ENCODE results near the gene BCL10.

BCL10 gene

DNA sequence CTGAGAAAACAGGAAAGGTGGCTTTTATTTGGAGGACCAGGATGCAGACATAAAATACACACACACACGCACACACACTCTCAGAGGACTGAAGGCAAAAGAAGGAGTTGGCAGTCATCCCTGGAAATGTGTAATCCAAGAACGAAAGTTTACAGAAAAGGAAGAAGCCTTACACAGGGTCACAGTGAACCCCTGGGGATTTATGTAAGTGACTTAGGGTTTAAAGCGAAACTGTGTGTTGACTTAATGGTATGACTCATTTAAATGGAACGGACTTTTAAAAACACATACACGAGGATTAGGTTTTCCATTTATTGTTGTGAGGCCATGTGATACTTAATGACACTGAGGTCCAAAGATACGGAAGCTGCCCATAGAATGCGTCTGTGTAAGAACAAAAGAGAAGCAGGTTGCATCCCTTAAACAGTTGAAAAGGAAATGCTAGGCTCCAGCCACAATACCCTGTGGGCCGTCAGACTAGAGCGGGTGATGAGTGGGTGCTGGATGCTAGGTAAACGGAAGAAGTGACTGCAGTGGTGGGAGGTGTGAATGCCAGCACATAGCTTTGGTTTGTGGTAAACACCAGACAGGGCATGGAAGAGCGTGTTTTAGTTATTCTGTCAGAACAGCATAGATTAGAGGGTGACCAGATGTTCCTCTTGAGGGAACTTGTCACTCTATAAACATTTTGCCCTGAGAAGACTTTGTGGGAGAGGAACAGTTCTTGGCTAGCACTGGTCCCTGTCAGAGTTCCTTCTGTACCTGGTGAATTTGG, 21.6 kb upstream of the BCL10 start:
- peak; percentile 60 for DNase-seq

DNA sequence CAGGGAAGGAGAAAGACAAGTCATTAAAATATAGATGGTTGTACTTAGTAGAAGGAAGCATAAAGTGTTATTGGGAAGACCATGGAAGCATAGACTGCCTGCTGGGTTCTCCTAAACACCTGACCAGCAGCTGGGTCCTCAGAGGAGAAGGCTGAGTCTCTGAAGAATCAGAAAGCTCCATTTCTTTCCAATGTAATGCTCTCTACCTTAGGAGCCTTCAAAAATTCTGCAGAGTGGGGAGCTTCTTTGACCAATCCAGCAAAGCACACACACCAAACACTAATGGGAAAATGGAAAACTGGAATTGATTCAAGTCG, 21.1 kb upstream of the BCL10 start:
- no peak for DNase-seq

DNA sequence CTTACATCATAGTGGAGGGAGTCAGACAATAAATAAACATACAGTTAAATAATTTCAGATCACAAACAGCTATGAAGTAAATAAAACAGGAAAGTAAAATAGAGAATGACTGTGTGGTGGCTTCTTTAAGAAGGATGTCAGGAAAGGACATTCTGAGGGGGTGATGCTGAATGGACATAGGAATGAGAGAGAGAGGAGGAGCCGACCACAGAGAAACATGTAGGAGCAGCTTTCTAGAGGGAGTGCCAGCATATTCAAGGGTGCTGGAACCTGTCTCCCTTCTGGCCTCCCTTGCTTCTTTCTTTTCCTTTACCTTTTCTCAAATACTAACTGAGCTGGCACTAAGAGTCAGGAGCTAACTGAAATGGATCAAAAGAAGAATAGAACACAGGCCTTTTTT, 20.5 kb upstream of the BCL10 start:
- no peak for DNase-seq

DNA sequence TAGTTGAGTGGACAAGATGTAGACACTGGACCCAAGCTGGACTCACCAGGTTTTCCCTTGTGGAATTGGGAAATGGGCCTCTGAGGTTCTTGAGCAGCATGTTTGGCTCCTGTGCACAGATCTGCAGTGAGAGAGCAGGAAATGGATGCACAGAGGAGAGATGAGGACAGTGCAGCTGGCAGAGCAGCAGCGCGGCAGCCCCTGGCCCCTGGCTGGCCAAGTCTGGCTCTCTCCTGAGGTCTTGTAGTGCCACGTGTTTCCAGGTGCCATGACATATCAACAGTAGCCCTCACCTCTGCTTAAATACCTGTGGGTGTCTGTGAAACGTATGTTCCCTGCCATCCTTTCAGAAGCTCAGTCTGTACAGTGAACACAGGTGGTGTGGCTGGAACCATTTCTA, 19.2 kb upstream of the BCL10 start:
- no peak for DNase-seq

DNA sequence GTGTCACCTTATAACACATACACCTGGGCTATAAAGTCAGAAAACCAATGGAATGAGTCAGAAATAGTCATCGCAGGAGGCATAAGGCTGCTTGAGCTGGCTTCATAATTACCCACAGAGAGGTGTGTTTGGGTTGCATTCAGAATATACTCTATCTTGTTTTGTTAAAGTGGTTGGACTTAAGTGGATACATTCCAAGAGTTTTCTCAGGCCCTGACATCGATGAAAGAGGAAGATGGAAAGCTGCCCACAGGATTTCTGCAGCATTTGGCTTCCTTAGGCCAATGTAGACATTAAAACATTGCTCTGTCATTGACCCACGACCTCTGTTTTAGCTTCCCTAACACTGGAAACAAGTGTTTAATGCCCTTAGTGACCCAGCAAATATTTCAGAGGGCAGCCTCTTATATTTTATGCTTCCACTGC, 18.6 kb upstream of the BCL10 start:
- DNase-seq = no peak

DNA sequence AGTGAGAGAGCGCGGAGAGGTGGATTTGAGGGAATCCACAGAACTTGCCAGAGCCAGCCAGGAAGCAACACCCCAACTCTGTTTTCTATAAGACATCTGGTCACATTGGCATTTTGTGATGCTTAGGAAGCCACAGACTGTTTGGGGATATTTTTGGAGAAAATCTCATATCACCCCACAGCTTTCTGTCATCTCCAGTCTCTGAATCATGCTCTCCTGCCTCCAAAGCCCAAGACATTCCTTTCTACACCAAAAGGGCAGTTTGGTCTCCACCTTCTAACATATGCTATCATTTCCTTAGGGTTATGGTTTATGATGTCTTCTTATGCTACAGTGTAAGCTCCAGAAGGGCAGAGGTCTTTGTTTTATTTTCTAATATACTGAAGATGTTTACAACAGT, 14.4 kb upstream of the BCL10 start:
- DNase-seq = no peak

DNA sequence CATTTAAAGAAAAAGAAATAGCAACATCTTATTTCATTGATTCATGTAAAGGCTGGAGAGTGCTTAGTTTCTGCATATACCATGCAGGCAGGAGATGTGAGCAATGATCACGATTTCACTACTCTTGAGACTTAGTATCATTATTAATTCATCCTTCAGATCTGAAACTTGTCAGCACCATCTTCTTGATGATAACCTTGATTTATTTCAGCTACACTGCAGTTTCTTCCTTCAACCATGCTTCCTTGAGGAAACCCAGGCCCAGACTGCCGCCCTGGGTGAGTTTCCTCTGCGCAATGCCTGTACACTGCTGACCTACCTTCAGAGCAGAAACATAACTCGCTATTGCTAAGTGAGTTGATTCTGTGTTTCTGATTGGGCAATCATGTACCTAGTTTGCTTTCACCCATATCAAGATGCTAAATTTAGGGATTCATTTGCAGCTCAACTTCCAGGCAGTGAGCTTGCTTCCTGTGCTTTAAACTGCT, 13.5 kb upstream of the BCL10 start:
- DNase-seq = no peak

DNA sequence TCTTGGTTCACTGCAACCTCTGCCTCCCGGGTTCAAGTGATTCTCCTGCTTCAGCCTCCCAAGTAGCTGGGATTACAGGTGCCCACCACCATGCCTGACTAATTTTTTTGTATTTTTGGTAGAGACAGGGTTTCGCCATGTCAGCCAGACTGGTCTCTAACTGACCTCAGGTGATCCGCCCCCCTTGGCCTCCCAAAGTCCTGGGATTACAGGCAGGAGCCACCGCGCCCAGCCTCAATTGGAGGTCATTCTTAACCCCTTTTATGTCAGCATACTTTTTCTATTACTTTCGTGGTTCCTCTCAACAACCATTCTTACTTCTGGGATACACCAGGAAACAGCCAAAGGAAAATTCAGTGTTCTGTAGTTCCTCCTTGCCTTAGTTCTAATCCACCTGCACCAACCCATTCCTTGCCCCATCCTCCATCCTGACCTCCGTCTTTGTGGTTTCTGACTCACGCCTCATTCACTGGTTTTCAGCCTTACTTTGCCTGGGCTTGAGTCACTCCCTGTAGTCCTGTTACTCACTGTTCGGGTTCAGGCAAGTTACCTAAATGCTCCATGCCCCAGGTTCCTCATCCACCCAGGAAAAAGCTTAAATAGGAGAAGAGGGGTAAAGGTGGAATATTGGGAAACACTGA, 12.9 kb upstream of the BCL10 start:
- DNase-seq = no peak

DNA sequence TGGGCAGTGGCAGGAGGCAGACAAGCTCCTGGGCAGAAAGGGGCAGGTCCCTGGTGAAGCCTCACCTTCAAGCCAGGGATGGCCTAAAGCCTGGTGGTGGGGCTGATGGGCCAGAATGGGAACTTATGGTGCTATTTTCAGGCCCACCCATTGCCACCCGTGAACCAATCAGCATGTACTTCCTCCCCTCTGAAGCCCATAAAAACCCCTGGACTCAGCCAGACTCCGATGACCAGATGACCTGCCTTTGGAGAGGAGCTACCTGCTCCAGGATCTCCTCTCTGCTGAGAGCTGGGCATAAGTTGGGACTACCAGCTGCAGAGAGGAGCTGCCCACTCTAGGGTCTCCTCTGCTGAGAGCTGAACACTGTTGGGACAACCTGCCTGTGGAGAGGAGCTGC, 7.8 kb upstream of the BCL10 start:
- no peak for DNase-seq

DNA sequence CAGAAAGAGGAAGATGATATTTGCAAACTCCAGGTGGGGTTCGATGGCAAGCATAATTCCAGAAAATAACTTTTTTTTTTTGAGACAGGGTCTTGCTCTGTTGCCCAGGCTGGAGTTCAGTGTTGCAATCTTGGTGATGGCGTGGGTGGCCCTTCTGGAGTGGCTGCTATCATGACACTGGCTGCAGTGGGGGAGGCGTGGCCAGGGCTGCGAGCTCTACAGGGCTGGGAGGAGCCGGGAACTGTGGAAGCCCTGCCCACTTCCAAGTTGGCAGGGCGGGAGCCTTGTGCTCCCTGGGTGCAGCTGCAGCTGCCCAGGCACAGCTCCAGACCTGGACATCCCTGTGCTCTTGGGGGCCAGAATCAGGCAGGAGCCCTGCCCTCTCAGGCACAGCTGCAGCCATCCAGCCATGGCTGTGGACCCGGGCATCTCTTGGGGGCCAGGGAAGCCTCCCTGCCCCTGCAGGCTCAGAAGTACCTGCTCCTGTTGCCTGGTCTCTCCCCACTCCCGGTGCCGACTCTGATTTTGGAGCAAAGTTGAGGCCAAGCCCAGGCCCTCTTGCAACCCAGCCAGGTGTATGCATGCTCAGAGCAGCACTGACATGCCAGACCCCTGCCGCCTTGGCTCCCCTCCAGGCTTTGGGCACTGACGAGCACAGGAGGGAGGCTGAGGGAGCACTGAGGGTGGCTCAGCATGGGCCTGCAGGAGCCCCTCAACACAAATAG, 7.2 kb upstream of the BCL10 start:
- DNase-seq = no peak

DNA sequence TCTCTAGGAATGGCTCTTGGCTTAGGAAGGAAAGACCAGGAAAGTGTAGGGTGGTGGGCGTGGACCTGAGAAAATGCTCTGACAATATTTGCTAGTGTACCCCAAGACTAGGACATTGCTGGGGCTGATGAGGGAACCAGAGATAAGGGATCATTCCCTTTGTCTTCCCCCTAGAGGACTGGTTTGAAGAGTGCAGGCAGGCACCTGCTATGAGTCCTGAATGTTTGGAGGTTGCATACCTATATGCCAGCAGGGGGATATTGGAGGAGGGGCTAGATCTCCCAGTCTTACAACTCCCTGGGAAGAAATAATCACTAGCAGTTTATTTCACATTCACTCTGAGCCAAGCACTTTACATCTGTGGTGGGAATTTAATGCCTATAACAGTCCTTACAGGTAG, 6.0 kb upstream of the BCL10 start:
- DNase-seq = no peak

DNA sequence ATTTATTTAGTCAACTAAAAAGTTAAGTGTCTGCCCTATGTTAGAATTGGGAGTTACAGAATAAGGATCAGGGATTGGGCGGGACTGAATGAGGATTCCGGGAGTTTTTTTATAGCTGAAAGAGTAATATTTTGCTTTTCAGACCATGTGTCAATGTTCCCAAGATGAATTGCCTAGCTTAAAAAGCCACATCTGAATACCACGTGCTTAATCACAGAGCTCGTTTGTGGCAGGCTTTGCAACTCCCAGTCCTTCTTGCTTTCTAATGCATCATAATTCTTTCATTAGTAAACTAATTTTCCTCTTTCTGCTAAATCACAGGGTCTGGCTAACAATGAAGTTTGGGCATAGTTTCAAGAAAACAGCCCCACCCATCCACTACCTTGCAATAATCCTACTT, 4.2 kb upstream of the BCL10 start:
- no peak for DNase-seq

DNA sequence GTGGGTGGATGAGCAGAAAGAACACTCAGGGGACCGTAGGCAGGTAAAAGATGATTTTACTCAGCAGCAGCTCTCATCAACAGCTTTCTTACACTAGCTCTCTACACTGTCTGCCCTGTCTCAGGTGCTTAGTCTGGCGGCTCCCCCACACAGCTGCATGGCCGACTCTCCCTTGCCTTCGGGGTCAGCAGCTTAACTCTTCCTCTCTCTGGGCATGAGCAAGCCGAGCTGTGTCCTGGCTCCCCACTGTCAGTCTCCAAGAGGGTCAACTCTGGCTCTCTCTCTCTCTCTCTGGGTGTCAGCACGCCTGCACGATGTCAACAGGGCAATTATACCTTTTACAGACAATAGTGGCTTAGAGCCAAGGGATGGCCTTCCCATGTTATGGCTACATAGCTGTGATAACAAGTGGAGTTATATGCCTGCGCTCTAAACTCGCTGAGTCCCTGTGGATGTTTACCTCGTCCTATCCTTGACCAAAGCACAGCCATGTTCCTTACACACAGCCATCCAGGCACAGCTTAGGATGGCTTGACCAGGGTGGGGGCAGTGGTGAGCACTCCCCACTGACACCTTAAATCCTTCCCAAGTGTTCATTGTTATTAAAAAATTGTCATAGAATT, 3.1 kb upstream of the BCL10 start:
- no peak for DNase-seq

DNA sequence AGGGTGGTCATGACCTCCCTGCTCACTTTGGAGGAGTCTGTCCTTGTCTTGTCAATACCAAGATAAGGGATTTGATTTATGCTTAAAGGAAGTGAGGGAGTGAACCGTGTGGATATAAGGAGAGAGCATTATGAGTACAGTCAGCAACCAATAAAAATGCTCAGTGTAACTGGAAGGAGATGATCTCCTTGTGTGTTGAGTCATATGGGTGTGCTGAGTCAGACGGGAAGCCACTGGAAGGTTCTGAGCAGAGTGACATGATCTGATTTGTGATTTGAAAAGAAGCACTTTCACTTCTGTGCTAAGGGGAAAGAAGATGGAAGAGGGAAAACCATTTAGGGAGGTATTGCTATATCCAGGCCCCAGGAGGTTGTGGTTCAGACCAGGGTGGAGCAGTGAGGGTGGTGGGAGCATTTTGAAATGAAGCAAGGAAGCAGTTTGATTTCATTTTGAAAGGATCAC, 2.5 kb upstream of the BCL10 start:
- peak; percentile 47 for DNase-seq

DNA sequence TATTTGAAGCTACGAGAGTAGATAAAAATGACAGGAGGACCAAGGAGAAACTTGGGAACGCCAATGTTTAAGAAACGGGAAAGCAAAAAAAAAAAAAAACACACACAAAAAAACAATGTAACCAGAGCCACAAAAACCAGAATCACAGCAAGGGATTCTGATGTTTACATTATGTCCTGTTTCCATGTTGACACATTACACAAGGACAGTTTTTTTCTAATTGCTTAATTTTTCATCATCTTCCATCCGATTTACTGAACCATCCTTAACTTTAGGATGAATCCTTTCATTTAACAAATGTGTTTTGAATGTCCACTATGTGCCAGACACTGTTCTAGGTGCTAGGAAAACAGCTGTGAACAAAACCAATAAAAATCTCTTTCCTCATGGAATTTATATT, 1.4 kb upstream of the BCL10 start:
- DNase-seq = no peak

DNA sequence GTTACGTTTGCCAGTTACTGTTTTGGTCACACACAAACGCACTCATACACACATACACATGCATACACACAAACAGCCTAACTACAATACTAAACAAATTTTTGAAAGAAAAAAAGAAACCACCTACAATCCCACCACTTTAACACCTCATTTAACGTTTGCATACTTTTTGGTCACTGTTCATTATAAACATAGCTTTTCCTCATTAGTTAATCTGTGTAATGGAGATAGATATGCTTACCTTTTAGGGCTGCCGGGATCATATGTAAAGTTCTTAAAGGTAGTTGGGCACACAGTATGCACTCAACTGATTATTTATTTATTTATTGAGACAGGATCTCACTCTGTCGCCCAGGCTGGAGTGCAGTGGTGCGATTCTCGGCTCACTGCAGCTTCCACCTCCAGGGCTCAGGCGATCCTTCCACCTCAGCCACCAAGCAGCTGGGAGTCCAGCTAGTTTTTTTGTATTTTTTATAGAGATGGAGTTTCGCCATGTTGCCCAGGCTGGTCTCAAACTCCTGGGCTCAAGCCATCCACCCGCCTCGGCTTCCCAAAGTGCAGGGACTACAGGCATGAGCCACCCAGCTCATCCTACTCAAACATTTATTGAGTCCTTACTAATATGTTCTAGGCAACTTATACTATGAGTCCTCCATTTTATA, 677 bp upstream of the BCL10 start:
- DNase-seq = no peak

DNA sequence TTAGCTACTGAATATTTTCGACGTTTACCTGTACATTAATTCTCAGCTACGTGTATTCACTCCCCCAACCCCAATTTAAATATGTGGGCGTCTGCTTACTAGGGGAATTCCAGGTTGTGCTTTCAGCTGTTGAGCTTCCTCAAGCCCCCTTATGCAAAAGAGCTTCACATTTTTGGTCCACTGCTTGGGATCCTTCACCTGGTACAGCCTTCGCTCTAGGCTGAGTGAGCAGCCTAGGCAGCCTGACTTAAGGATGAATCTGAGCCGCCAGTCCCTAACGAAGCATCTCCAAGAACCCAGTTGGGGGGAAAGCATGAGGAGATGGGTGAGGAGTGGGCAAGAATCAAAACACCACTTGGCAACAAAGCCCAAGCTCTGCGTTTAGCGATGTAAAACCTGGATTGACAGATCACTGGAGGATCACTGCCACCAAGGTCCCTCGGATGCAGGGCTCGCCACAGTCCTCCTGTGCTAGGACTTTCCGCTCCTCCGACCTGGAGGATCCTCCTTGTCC, 674 bp downstream of the BCL10 start:
- DNase-seq = peak; percentile 62

DNA sequence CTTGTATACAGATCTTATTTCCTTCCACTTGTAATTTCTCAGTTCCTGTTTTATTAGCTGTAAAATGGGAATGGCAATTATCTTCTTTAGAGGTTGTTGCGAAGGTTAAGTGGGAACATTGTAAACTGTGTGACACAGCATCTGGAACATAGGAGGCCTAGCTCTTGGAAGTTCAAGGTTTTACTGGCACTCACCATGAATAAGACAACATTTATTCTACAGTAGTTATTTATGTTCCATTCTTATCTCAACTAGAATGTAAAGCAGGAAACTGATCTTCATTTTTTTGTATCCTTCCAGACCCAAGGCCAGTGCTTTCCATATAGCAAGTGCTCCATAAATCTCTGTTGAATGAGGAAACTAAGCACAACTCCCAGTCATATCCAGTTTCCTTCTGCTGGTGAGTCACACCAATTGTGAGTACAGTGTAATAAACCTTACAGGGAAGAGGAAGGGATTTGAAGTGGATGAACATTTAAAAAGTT, 1.4 kb downstream of the BCL10 start:
- no peak for DNase-seq

DNA sequence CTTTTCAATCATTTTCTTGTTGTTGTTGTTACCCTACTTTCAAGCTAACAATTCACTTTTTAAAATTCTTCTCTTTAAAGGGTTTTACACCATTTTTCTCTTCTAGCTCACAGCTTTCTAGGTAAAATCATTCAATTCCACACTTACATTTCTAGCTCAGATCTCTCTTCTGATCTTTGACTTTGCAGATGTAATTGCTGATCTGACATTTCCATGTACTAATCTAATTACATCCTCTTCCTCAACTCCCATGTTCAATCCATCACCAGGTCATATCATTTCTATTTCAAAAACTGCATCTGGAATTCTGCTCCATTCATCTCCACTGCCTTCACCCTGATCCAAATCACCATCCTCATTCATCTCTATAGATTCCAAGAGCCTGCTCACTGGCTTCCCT, 3.0 kb downstream of the BCL10 start:
- DNase-seq = no peak

DNA sequence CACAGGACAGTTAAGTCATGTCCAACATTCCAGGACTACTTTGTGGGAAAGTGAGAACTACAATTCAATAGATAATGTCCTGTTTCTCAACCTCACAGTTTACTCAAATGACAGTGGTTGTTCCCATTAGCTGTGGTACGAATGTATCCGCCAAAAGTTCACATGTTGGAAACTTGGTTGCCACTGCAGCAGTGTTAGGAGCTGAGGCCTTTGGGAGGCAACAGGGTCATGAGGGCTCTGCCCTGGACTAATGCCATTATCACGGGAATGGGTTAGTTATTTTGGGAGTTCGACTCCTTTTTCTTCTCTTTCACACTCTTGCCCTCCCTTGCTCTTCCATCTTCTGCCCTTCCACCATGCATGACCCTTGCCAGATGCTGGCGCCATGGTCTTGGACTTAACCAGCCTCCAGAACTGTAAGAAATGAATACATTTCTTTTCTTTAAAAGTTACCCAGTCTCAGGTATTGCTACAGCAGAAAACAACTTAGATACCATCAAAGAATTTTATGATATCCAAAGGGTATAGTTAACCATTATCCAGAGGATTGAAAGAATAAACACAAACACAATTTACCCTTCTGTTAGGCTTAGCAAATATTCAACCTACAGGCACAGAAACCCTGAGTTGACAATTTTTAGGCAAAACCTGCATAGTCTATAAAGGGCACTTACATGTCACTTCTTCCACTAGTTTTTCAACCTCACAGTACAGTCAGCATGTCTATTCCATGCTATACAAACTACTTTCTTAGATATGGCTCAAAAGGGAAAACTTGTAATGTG, 7.4 kb downstream of the BCL10 start:
- no peak for DNase-seq

DNA sequence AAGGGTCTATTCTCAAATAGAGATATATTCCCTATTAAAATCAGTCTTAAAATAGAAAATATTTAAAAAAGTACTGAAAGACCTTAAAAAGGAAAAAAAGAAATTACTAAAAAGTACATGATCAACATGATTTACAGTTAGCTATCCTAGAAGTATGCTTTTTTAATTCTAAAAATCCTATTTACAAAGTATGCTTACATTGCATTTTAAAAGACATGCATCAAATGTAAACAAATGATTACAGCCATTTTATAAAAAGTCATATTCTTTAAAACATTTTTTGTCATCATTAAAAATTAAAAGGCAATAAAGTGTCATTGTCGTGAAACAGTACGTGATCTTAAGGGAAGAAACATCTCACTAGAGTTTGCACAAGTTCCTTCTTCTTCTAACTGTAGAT, 9.1 kb downstream of the BCL10 start:
- DNase-seq = no peak

DNA sequence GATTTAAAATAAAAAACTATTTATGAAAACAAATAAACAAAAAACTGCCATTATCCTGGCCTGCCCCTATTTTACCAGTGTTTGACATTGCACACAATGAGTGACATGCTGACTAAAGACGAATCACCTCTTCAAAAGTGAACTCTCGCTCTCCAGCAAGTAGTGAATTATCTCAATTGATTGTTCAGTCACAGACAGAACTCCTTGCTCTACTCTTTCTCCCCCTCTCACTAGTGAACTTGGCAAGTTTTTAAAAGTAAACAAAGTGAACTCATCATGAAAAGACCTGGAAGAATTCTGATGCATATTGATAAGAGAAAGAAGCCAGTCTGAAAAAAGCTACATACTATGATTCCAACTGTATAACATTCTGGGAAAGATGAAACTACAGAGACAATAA, 12.3 kb downstream of the BCL10 start:
- no peak for DNase-seq

Measured in CD4-positive, alpha-beta T cell treated with Interleukin-12 subunit alpha and Interleukin-12 subunit beta, for 1 hour (primary cell).